Prostate gland (tissue), 2 donors: ENCODE measurements around the gene DMD.

Experiments used
- CTCF ChIP-seq, 4 experiments: fragments of 200-600 bp in 2 of 4; fragments of 450-650 bp in 2 of 4; sonication (generic) in 2 of 4; IDR thresholded peaks; 1 replicate in 3 of 4; 2 replicates in 1 of 4; pipeline ENCODE4 v1.5.1; 2016 to 2019; ENCODE audit warnings: antibody characterized with exemption in 4 of 4, mild to moderate bottlenecking in 2 of 4, moderate library complexity in 2 of 4
- POLR2A ChIP-seq: fragments of 450-650 bp; IDR thresholded peaks from one replicate; pipeline ENCODE4 v1.6.1; 2016; ENCODE audit warnings: antibody characterized with exemption, mild to moderate bottlenecking
- POLR2AphosphoS5 ChIP-seq: sonication (generic); formaldehyde crosslinking; IDR thresholded peaks from one replicate; pipeline ENCODE4 v1.6.1; 2017; ENCODE audit warnings: antibody characterized with exemption

DNA sequence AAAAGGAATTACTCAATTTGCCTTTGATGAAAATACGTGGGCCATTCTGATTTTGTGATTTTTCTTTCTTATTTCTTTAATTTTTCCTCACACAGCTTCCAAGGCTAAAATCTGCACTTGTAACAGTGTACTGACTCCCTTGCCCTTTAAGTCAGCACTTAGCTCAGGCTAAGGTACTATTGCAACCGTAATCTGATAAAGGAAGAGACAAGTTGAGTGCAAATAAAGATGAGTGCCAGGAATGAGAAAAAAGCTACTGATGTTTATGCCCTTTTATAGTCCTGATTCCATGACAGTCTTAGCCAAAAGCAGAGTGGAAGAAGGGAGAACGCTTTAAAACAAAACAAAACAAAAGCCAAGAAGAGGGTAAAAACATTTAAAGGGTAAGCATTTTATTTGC, 6.0 kb downstream of the DMD start:
- no peak for TF ChIP-seq POLR2A
- TF ChIP-seq CTCF (IDR thresholded peaks at IDR 0.05), result no peak
- no peak for TF ChIP-seq POLR2AphosphoS5
